ENCODE data around the gene CHSY1. TPM values are rescaled to one million over a fixed set of nuclear protein-coding genes. Genes with fewer than 3 reads are reported as not detected.
"Not testable (repeated sequence)": the region's sequence is repeated elsewhere in the genome, so short reads cannot be mapped to it uniquely, and the experiment has no call there.

CHSY1 gene
- total RNA-seq, 6 experiments from 2014 or later: 29.2 to 44.2 (median 40.0) TPM

DNA sequence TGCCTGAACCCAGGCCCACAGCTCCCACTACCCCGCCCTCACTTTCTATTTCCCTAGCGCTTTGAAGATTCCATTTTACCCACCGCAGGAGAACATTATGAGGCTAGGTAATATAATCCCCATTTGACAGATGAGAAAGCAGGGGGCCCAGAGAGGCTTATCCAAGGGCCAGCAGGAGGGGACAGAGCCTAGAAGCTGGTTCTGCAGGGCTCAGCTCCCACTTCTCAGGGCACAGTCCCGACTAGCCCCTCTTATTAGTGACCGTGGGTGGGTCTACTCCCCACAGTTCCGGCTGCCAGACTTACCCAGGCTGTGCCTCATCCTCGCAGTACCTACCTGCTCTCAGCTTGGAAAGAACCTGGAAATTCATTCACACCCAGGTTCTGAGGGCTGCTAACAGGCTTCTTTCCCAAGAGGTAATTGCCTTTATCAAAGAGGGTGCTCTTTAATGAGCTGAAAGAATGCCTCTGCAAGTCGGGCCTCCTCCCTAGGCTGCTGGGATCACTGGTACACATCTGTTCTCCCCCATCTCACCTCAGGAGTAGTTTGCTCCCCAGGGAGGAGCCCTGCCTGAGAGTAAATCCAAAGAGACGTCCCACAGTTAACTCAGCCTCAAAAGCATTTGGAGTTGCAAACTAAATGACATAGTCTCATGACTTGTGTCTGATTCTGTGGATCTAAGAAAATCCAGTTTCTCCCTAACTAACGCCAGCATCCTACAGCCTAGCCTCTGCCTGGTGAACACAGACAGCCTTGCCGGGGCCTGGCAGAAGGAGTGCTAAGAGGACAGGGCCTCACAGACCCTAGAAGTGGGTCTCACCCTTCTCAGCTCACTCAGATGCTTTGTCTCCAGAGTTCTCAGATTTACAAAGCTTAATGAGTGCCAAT, 125.0 kb downstream of the CHSY1 start:
- H3K4me1 Mint-ChIP-seq (ENCODE audit: low read depth): peaks cover 73% of the 10 kb centered on the region
- peak overlapping the region; percentile 80 for H3K4me3 Mint-ChIP-seq
- H3K36me3 Mint-ChIP-seq (ENCODE audit: low read depth): peaks cover 20% of the 10 kb centered on the region
- H3K27me3 Mint-ChIP-seq (ENCODE audit: insufficient read depth): peaks cover 4% of the 10 kb centered on the region
- DNase-seq: no peak
- TF ChIP-seq, protein P1, sequence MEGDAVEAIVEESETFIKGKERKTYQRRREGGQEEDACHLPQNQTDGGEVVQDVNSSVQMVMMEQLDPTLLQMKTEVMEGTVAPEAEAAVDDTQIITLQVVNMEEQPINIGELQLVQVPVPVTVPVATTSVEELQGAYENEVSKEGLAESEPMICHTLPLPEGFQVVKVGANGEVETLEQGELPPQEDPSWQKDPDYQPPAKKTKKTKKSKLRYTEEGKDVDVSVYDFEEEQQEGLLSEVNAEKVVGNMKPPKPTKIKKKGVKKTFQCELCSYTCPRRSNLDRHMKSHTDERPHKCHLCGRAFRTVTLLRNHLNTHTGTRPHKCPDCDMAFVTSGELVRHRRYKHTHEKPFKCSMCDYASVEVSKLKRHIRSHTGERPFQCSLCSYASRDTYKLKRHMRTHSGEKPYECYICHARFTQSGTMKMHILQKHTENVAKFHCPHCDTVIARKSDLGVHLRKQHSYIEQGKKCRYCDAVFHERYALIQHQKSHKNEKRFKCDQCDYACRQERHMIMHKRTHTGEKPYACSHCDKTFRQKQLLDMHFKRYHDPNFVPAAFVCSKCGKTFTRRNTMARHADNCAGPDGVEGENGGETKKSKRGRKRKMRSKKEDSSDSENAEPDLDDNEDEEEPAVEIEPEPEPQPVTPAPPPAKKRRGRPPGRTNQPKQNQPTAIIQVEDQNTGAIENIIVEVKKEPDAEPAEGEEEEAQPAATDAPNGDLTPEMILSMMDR (IDR thresholded peaks at IDR 0.05): no peak
- peaks cover 38% of the 10 kb centered on the region for H3K9me3 Mint-ChIP-seq
- peak overlapping the region; percentile 99 for H3K27ac Mint-ChIP-seq

DNA sequence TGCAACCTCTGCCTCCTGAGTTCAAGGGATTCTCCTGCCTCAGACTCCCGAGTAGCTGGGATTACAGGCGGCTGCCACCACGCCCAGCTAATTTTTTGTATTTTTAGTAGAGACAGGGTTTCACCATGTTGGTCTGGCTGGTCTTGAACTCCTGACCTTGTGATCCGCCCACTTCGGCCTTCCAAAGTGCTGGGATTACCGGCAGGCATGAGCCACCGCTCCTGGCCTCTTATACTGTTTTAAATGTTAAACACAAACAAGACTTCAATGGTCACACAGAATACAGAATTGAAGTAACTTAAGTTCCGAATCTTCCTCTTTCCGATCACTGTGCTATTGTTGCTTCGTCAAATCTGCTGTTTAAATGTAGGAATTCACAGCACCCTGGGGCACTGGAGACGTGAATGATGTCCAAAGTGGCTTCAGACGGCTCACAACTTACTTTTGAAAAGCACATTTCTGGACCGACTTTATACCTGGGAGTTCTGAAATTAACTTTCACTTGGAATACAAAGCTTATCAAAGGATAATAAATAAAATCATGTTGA, 125.9 kb downstream of the CHSY1 start:
- Mint-ChIP-seq H3K36me3 (ENCODE audit: low read depth) (peaks cover 20% of the 10 kb centered on the region), H3K27ac (peak overlapping the region; percentile 74), H3K4me3 (peak overlapping the region; percentile 41; the same call in 1 of the 2 replicates), H3K9me3 (peaks cover 38% of the 10 kb centered on the region), H3K4me1 (ENCODE audit: low read depth) (peaks cover 79% of the 10 kb centered on the region)
- not testable (repeated sequence) for H3K27me3 Mint-ChIP-seq (ENCODE audit: insufficient read depth); DNase-seq

Other genes with a start within 250 kb of the CHSY1 start
- 10 to 100 TPM; 73.1 to 83.1 (median 80.0) TPM for gene SELENOS, start 25.4 kb upstream of the CHSY1 start, total RNA-seq (2021; fragmentation: NEBNext Ultra II Directional; extraction: Animal tissue kit (Norgen Biotek cat#: 25700))
- gene SNRPA1, start 43.2 kb upstream of the CHSY1 start, total RNA-seq (2021; fragmentation: NEBNext Ultra II Directional; extraction: Animal tissue kit (Norgen Biotek cat#: 25700)): 10 to 100 TPM; 54.9 to 78.8 (median 64.5) TPM
- not detected for gene PCSK6, start 237.7 kb upstream of the CHSY1 start, total RNA-seq (2021; fragmentation: NEBNext Ultra II Directional; extraction: Animal tissue kit (Norgen Biotek cat#: 25700))

All from HFFc6 (cell line).